ENCODE measurements around the gene CSF2. TPM values are rescaled to one million over a fixed set of nuclear protein-coding genes. Genes with fewer than 3 reads are reported as not detected.

Gene CSF2
- total RNA-seq, 1 experiment from 2014 or later: 0.68 TPM

DNA sequence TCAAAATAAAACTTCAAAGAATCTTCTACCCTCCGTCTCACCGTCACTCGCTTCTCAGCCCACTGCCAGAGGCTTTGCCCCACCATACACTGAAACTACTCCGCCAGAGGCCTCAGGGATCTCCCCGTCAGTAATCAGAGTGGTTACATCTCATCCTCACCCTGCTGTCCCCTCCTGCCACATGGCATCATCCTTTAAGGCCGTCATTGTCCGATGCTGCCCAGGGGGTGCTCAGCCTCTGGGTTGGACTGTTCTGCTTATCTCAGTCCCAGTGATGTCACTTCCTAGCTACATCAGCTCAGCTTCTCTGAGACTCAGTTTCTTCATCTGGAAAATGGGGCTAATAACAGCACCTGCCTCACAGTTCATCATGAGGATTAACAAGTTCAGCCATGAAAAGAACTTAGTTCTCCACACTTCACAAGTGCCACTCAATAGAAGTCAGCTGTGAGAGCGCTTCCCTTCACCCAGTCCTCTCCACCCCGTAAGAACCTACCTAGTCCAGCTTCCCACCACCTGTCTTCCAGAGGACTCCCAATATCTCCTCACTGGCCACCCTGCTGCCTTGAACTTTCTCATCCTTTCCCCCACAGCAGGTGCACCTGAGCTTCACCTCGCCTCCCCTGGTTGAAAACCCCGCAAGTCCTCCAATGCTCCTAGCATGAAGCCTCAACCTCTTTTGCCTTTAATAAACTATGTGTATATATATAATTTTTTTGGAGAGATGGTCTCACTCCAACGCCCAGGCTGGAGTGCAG, 15.9 kb upstream of the CSF2 start:
- H3K27me3 ChIP-seq (replicated peaks): no peaks in the 10 kb centered on the region; the same call in 1 of the 2 replicates
- no peak overlapping the region for H3K4me3 ChIP-seq
- H3K9me3 ChIP-seq (replicated peaks): no peaks in the 10 kb centered on the region
- no peaks in the 10 kb centered on the region for H3K4me1 ChIP-seq (replicated peaks)
- H3K36me3 ChIP-seq: no peaks in the 10 kb centered on the region
- H3K27ac ChIP-seq: no peak overlapping the region
- peak in 1 of 2 experiments; percentile 33 for DNase-seq (ENCODE audit: low read depth in 1 of 2, low spot score in 2 of 2)

DNA sequence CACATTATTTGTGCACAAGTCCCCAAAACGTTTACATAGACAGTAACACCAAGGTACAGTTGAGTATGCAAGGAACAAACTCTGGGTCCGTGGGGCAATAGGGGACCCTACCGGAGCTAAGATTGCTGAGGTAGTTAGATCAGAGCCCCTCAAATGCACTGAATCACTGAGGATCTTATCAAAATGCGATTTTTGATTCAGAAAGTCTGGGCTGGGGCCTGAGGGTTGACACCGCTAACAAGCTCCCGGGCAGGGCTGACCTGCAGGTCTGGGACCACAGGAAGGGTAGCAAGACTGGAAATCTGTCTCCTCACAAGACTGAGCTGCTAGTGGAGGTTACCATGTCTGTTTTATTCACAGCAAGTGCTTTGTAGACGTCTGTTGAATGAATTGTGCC, 14.9 kb upstream of the CSF2 start:
- Histone ChIP-seq H3K27me3 (replicated peaks) (no peaks in the 10 kb centered on the region; the same call in 1 of the 2 replicates), H3K36me3 (no peaks in the 10 kb centered on the region)

DNA sequence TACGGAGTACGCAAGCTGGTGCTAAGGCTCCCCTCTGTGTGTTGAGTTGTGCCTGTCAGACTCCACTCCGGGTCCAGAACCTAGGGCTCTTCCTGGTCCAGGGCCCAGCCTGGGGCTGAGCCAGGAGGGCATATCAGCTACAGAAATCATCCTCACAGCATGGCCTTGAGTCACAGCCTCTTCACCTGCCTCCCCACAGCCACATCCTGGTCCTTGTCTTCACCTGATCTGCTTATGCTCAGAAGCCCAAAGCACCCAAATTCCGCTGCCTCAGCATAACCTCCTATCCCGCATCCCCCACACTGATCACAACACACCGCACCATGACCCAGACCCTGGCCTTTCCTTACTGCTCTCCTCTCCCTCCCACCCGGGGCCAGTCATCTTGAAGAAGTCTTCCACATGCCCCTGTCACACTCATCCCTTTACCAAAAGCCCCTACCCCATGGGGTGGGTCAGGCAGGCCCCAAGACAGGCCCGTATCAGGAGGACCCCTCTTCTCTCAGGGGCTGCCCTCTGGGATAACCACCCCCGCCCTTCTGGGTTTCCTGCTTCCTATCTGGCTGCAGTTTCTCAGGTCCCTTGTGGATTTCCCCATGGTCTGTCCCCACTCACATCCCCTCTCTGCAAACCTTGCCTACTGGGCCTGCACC, 14.4 kb upstream of the CSF2 start:
- DNase-seq (ENCODE audit: low read depth in 1 of 2, low spot score in 2 of 2): peak in 1 of 2 experiments; percentile 46
- no peak overlapping the region for H3K27ac ChIP-seq
- no peaks in the 10 kb centered on the region for H3K9me3 ChIP-seq (replicated peaks)
- H3K4me3 ChIP-seq: no peak overlapping the region
- no peaks in the 10 kb centered on the region for H3K36me3 ChIP-seq
- H3K27me3 ChIP-seq (replicated peaks): no peaks in the 10 kb centered on the region; the same call in 1 of the 2 replicates
- no peaks in the 10 kb centered on the region for H3K4me1 ChIP-seq (replicated peaks)

More for the DNA sequence above, 14.9 kb upstream of the CSF2 start:
- Histone ChIP-seq H3K4me3 (no peak overlapping the region), H3K9me3 (replicated peaks) (no peaks in the 10 kb centered on the region), H3K4me1 (replicated peaks) (no peaks in the 10 kb centered on the region), H3K27ac (no peak overlapping the region)
- peak in 1 of 2 experiments; percentile 33 for DNase-seq (ENCODE audit: low read depth in 1 of 2, low spot score in 2 of 2)

DNA sequence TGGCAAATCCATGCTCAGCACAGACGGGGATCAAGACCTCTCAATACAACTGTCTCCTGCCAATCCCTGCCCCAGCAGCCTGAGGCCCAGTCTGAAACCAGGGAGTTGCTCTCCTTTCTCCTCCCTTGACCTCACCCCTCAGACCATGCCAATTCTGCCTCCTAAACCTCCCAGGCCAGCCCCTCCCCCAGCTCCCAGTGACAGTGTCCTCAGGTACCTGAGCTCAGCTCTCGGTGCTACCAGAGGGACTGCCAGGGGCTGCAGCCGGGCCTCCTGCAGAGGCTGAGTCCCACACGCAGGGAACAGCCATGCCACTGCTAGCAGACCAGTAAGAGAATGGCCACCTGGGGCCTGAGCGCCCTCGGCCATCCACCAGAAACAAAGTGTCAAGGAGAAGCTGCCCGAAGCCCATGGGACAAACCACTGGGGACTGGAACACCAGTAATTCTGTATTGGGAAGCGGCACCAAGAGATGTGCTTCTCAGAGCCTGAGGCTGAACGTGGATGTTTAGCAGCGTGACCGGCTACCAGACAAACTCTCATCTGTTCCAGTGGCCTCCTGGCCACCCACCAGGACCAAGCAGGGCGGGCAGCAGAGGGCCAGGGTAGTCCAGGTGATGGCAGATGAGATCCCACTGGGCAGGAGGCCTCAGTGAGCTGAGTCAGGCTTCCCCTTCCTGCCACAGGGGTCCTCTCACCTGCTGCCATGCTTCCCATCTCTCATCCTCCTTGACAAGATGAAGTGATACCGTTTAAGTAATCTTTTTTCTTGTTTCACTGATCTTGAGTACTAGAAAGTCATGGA, 13.7 kb upstream of the CSF2 start:
- no peaks in the 10 kb centered on the region for H3K4me1 ChIP-seq (replicated peaks)
- H3K9me3 ChIP-seq (replicated peaks): no peaks in the 10 kb centered on the region
- peak in 1 of 2 experiments; percentile 41 for DNase-seq (ENCODE audit: low read depth in 1 of 2, low spot score in 2 of 2)
- H3K27me3 ChIP-seq (replicated peaks): no peaks in the 10 kb centered on the region; the same call in 1 of the 2 replicates
- H3K4me3 ChIP-seq: no peak overlapping the region
- no peaks in the 10 kb centered on the region for H3K36me3 ChIP-seq
- H3K27ac ChIP-seq: no peak overlapping the region

DNA sequence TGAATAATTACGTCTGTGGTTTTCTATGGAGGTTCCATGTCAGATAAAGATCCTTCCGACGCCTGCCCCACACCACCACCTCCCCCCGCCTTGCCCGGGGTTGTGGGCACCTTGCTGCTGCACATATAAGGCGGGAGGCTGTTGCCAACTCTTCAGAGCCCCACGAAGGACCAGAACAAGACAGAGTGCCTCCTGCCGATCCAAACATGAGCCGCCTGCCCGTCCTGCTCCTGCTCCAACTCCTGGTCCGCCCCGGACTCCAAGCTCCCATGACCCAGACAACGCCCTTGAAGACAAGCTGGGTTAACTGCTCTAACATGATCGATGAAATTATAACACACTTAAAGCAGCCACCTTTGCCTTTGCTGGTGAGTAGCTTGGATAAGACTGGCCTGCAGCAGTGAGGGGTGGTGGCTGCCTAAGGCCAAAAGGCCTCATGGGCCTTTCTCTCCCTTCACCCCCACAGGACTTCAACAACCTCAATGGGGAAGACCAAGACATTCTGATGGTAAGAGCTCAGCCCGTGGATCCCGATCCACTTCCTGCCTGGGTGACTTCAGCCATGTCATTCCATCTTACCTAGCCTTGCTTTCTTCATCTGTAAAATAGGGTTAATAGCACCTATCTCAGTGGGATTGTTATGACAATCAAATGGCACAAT, 13.0 kb upstream of the CSF2 start, which contains the start of gene IL3:
Gene IL3, plus strand, starts transcription at position 155 of the 661 bp plus-strand sequence. Its CDS starts 52 bp downstream, at position 207.
- H3K4me1 ChIP-seq (replicated peaks): no peaks in the 10 kb centered on the region
- no peak within 1 kb of the TSS for H3K4me3 ChIP-seq
- DNase-seq (ENCODE audit: low read depth in 1 of 2, low spot score in 2 of 2): peak in 1 of 2 experiments; percentile 42
- H3K36me3 ChIP-seq: no peaks in the 10 kb centered on the region
- no peak within 1 kb of the TSS for H3K27ac ChIP-seq
- H3K9me3 ChIP-seq (replicated peaks): no peaks in the 10 kb centered on the region
- no peaks in the 10 kb centered on the region for H3K27me3 ChIP-seq (replicated peaks)

DNA sequence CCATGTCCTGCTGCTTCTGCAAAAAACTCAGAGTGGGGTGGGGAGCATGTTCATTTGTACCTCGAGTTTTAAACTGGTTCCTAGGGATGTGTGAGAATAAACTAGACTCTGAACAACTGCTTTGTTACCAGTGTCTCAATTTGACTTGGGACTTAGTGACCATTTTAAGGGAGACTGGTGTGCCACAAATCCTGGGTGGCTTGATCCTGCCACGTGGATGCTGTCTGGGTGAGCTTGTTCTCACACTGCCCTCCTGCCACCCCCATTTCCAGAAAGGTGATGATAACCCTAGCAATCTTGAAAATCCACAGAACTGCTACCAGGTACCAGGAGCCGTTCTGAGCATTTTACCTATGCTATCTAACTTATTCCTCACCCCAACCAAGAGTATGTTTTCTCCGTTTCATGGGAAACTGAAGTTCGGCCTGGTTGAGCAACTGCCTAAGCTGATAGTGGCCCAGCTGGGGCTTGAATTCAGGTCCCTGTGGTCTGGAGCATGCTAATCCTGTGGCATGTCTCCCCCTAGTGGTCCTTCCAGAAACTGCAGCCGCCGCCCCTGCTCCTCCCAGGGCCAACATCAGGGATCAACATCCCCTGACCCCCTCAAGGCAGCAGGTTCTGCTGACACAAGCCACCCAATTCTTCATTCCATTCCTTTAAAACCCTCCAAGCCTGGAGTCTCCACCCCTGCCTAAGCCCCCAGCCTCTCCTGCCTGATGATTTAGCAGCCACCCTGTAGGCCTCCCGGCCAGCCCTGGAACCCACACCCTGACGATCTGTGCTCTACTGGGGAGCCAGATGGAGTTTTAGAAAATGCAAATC, 10.3 kb upstream of the CSF2 start:
- DNase-seq (ENCODE audit: low read depth in 1 of 2, low spot score in 2 of 2): peak; percentile 61 to 86
- no peaks in the 10 kb centered on the region for H3K4me1 ChIP-seq (replicated peaks)
- H3K27me3 ChIP-seq (replicated peaks): no peaks in the 10 kb centered on the region
- no peak overlapping the region for H3K4me3 ChIP-seq
- H3K9me3 ChIP-seq (replicated peaks): no peaks in the 10 kb centered on the region
- H3K36me3 ChIP-seq: no peaks in the 10 kb centered on the region
- H3K27ac ChIP-seq: no peak overlapping the region

DNA sequence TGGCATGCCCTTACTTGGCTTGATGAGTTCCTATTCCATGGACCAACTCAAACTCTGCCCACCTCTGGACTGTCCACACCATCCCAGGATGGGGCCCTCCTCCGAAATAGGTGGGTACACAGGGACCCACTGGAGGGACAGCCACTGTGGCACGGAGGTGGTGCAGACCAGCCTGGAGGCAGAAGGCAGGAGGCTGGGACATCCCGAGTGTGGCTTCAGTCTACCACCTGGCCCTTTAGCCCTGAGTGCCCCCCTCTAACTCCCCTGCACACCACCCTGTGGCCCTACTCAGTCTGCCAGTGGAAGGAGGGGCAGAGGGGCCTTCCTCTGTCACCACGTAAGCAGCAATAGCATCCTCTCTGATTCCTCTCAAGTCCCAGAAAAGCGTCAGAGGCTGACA, 9.4 kb upstream of the CSF2 start:
- Histone ChIP-seq H3K4me1 (replicated peaks) (no peaks in the 10 kb centered on the region), H3K9me3 (replicated peaks) (no peaks in the 10 kb centered on the region), H3K27me3 (replicated peaks) (no peaks in the 10 kb centered on the region), H3K4me3 (no peak overlapping the region), H3K27ac (no peak overlapping the region), H3K36me3 (no peaks in the 10 kb centered on the region)
- no peak for DNase-seq (ENCODE audit: low read depth in 1 of 2, low spot score in 2 of 2)

DNA sequence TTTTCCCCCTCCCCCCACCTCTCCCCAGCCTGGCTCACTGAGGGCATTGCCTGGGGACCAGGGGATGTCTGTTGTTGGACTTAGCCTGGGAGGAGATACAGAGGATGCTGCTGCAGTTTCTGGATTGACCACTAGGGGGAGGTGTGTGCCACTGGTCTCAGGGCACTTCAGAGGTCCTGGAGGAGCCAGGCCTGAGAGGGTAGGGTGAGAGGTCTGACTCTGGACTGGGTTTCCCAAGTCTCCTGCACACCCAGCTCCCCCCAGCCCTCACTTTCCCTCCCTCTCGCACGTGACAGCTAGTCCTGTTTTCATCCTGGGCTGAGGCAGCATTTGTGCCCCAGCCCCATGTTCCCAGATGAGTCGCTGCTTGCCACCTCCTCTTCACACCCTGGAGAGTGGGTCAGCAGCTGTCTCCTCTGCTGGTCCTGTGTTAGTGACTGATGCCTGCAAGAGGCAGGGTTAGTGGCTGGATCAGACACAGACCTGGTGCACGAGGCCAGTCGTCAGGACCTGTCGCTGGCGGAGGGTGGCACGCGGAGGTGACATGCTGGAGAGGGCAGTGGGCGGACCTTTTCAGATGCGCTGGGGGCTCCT, 8.8 kb upstream of the CSF2 start:
- Histone ChIP-seq H3K4me3 (no peak overlapping the region), H3K27ac (no peak overlapping the region)

DNA sequence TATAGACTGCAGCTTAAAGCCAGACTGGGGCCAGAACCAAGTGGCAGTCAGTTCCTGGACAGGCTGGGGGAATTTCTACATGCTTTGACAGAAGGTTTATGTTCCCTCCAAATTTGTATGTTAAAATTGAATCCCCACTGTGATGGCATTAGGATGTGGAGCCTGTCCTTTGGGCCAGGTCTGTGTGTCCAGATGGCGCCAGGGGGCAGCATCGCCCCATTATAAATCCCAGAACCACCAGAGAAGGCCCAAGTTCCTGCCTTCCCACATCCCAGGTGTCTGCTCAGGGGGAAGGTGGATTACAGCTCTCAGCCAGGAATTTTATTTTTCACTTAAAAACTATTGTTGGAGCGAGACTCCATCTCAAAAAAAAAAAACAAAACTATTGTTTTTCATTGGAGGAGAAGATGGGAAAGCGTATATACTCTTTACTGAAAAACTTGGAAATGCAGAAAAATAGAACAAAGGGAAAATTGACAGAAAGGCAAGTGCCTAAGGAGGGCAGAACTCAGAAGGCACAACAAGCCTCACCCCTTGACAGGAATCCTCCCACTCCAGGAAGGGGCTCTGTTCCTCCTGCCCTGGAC, 8.1 kb upstream of the CSF2 start:
- no peaks in the 10 kb centered on the region for H3K36me3 ChIP-seq
- no peak overlapping the region for H3K27ac ChIP-seq
- H3K4me3 ChIP-seq: no peak overlapping the region
- no peaks in the 10 kb centered on the region for H3K9me3 ChIP-seq (replicated peaks)
- peak; percentile 58 to 78 for DNase-seq (ENCODE audit: low read depth in 1 of 2, low spot score in 2 of 2)
- no peaks in the 10 kb centered on the region for H3K27me3 ChIP-seq (replicated peaks)
- H3K4me1 ChIP-seq (replicated peaks): peaks cover 2% of the 10 kb centered on the region

More for the DNA sequence above, 8.8 kb upstream of the CSF2 start:
- H3K27me3 ChIP-seq (replicated peaks): no peaks in the 10 kb centered on the region
- no peaks in the 10 kb centered on the region for H3K4me1 ChIP-seq (replicated peaks)
- H3K36me3 ChIP-seq: no peaks in the 10 kb centered on the region
- H3K9me3 ChIP-seq (replicated peaks): no peaks in the 10 kb centered on the region
- peak; percentile 82 to 89 for DNase-seq (ENCODE audit: low read depth in 1 of 2, low spot score in 2 of 2)

DNA sequence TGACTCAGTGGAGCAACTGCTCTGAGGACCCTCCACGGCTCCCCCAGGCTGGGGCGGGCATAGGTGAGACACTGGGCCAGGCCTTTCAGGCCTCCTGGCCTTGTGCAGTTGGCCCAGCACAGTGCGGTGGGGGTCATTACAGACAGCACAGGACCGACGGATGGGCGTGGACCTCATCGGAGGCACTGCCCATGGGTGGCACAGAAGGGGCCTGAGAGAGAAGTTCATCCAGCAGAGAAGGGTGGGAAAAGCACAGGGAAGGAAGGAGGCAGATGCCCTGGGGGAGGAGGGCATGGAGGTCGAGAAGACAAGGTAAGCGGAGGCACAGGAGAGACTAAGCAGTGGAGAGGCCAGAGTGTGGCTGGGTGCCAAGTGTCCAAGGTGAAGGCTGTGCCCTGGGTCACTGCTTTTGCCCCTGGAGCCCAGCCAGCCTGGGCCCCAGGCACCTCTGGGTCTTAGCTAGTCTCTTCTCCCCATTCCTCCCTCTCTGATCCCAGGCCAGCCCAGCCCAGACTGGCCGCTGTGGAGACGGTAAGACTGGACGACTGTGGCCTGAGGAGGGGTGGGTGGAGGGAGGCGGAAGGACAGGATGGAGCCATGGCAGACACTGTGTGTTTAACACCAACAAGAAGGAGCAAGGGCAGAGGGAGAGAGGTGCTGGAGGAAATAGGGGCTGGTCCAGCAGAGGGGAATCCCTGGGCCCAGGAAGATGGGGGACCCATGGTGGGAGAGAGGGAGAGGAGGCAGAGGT, 7.5 kb upstream of the CSF2 start:
- H3K36me3 ChIP-seq: no peaks in the 10 kb centered on the region
- no peak overlapping the region for H3K4me3 ChIP-seq
- peaks cover 8% of the 10 kb centered on the region for H3K4me1 ChIP-seq (replicated peaks)
- H3K27ac ChIP-seq: no peak overlapping the region
- H3K9me3 ChIP-seq (replicated peaks): no peaks in the 10 kb centered on the region
- DNase-seq (ENCODE audit: low read depth in 1 of 2, low spot score in 2 of 2): no peak
- no peaks in the 10 kb centered on the region for H3K27me3 ChIP-seq (replicated peaks)

DNA sequence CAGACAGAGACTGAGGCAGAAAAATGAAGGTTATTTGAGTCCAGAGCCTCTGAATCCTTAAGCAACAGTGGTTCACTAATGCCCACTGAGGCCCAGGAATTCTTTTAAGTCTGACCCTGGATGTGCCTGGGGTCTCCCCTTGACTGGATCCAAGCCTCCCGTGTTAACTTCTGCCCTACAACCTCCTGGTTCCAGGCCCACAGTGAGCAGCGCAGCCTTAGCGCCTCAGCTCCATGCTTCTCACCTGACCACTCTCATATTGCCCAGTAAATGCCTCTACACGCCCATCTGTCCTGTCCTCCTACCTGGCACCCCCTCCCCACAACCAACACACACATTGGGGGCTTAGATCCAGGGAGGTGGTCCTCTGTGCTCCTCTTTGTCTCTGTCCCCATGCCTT, 6.7 kb upstream of the CSF2 start:
- Histone ChIP-seq H3K27me3 (replicated peaks) (no peaks in the 10 kb centered on the region), H3K27ac (no peak overlapping the region), H3K4me3 (no peak overlapping the region), H3K36me3 (no peaks in the 10 kb centered on the region), H3K9me3 (replicated peaks) (no peaks in the 10 kb centered on the region), H3K4me1 (replicated peaks) (peaks cover 8% of the 10 kb centered on the region)
- no peak for DNase-seq (ENCODE audit: low read depth in 1 of 2, low spot score in 2 of 2)

DNA sequence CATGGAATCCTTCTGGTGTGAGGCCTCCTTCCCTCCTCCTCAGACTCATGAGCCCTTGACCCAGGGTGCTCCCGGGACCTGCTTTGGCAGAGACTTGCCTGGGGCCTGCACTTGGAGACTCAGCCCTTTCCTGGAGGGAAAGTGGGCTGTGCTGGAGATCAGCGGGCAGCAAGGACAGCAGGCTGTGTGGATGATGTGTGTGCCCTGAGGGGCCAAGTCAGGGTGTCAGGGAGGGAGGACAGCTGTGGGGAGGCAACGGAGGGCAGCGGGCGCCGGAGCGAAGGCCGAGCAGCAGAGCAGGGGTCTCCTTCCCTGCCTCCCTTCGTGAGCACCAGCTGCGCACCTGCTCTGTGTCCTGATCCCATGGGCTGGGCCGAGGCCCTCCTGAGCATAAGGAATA, 6.1 kb upstream of the CSF2 start:
- Histone ChIP-seq H3K27me3 (replicated peaks) (no peaks in the 10 kb centered on the region), H3K4me3 (no peak overlapping the region), H3K4me1 (replicated peaks) (peaks cover 8% of the 10 kb centered on the region), H3K36me3 (no peaks in the 10 kb centered on the region), H3K27ac (no peak overlapping the region), H3K9me3 (replicated peaks) (no peaks in the 10 kb centered on the region)
- no peak for DNase-seq (ENCODE audit: low read depth in 1 of 2, low spot score in 2 of 2)

Data from SJSA1 (cell line).